Measurements from ENCODE around the gene FOCAD.

Gene FOCAD

GRCh38 chr9:20996809-20997208, 312.8 kb downstream of the FOCAD start:
- no peak overlapping the region for H3K23ac ChIP-seq (ENCODE audit: low read depth, low read length, poor library complexity)
- no CpG with 5 or more reads among the region's 2 CpGs for WGBS, 2 donors (ENCODE audit: extremely low coverage in 2 of 2, insufficient read length in 2 of 2, insufficient replicate concordance in 1 of 2)
- H3K27ac ChIP-seq (replicated peaks; ENCODE audit: low read length), result no peak overlapping the region
- no peak overlapping the region for H2AFZ ChIP-seq (ENCODE audit: low read length)
- no peak overlapping the region for H2AK5ac ChIP-seq (ENCODE audit: low read depth, low read length)
- no peak overlapping the region for H3K14ac ChIP-seq (ENCODE audit: low read length)
- no peak overlapping the region for H3K4me2 ChIP-seq (ENCODE audit: insufficient read depth, low read length, poor library complexity, severe bottlenecking)
- H2BK12ac ChIP-seq (ENCODE audit: low read length), result no peak overlapping the region
- H3K18ac ChIP-seq (ENCODE audit: low read length), result no peak overlapping the region
- H4K8ac ChIP-seq (ENCODE audit: low read depth, low read length), result no peak overlapping the region
- H2BK5ac ChIP-seq (ENCODE audit: low read length), result no peak overlapping the region
- no peak overlapping the region for H4K91ac ChIP-seq (ENCODE audit: low read depth, low read length, poor library complexity)
- H2BK15ac ChIP-seq (ENCODE audit: low read length), result no peak overlapping the region
- no peak for DNase-seq (ENCODE audit: low spot score)
- H3K4me3 ChIP-seq (ENCODE audit: low read length in 2 of 2), result no peak overlapping the region
- peaks cover 10 to 38% of the 10 kb centered on the region in 2 donors for H3K36me3 ChIP-seq (replicated peaks in 1 of 2; ENCODE audit: control insufficient read depth in 2 of 2, insufficient read depth in 2 of 2, low read length in 2 of 2)
- H2BK120ac ChIP-seq (ENCODE audit: low read depth, low read length), result no peak overlapping the region
- H3K27me3 ChIP-seq (ENCODE audit: control insufficient read depth in 3 of 3, insufficient read depth in 3 of 3, low read depth in 1 of 3, low read length in 3 of 3), result no peaks in the 10 kb centered on the region
- H3K9me3 ChIP-seq (replicated peaks in 1 of 2; ENCODE audit: control insufficient read depth in 2 of 2, insufficient read depth in 1 of 2, low read depth in 1 of 2, low read length in 2 of 2), result peaks cover 0 to 12% of the 10 kb centered on the region in 2 donors
- H3K4ac ChIP-seq (ENCODE audit: low read length), result no peak overlapping the region
- H3K9ac ChIP-seq (ENCODE audit: low read depth, low read length, poor library complexity), result no peak overlapping the region
- no peaks in the 10 kb centered on the region for H3K4me1 ChIP-seq (ENCODE audit: control insufficient read depth in 2 of 2, insufficient read depth in 1 of 2, low read depth in 1 of 2, low read length in 2 of 2)
- no peaks in the 10 kb centered on the region for H3K79me1 ChIP-seq (ENCODE audit: low read depth, low read length)

DNA sequence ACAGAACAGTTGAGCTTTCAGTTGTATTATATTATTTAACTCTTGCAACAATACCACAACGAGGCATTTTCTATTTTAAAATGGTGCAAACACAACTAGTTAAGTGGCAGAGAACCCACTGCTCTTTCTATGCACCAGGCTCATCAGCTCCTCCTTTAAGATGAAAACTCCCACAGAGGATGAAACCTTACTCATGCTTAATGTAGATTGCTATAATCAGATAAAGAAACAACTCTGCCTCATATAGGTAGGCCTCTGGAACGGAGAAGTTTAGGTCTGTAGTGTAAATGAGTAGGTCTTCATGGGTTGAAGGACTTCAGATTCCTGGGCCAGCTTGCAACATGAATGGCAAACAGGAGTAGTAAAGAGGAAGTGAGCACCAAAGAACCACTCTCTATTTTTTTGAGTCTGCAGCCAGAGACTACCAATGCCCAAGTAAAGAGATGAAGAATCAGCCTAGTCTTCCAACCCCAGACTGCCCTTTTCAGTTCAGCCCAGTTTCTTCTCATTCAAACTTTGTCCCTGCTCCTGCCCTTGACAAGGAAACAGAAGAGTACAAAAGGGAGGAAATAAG, 313.5 kb downstream of the FOCAD start:
- H3K14ac ChIP-seq (ENCODE audit: low read length), result no peak overlapping the region
- no peaks in the 10 kb centered on the region for H3K4me1 ChIP-seq (ENCODE audit: control insufficient read depth in 2 of 2, insufficient read depth in 1 of 2, low read depth in 1 of 2, low read length in 2 of 2)
- H2BK120ac ChIP-seq (ENCODE audit: low read depth, low read length), result no peak overlapping the region
- no peak overlapping the region for H2BK15ac ChIP-seq (ENCODE audit: low read length)
- H4K8ac ChIP-seq (ENCODE audit: low read depth, low read length), result no peak overlapping the region
- H3K27me3 ChIP-seq (ENCODE audit: control insufficient read depth in 3 of 3, insufficient read depth in 3 of 3, low read depth in 1 of 3, low read length in 3 of 3), result no peaks in the 10 kb centered on the region
- no peak overlapping the region for H2BK12ac ChIP-seq (ENCODE audit: low read length)
- WGBS, 2 donors (ENCODE audit: extremely low coverage in 2 of 2, insufficient read length in 2 of 2, insufficient replicate concordance in 1 of 2), result no CpG with 5 or more reads among the region's 2 CpGs
- H3K4me3 ChIP-seq (ENCODE audit: low read length in 2 of 2), result no peak overlapping the region
- H3K4ac ChIP-seq (ENCODE audit: low read length), result no peak overlapping the region
- H3K79me1 ChIP-seq (ENCODE audit: low read depth, low read length), result no peaks in the 10 kb centered on the region
- no peak overlapping the region for H3K18ac ChIP-seq (ENCODE audit: low read length)
- H3K23ac ChIP-seq (ENCODE audit: low read depth, low read length, poor library complexity), result no peak overlapping the region
- no peak overlapping the region for H2BK5ac ChIP-seq (ENCODE audit: low read length)
- H2AFZ ChIP-seq (ENCODE audit: low read length), result no peak overlapping the region
- H3K27ac ChIP-seq (replicated peaks; ENCODE audit: low read length), result no peak overlapping the region
- no peak for DNase-seq (ENCODE audit: low spot score)
- H3K36me3 ChIP-seq (replicated peaks in 1 of 2; ENCODE audit: control insufficient read depth in 2 of 2, insufficient read depth in 2 of 2, low read length in 2 of 2), result peaks cover 9 to 33% of the 10 kb centered on the region in 2 donors
- no peak overlapping the region for H2AK5ac ChIP-seq (ENCODE audit: low read depth, low read length)
- no peak overlapping the region for H4K91ac ChIP-seq (ENCODE audit: low read depth, low read length, poor library complexity)
- H3K9ac ChIP-seq (ENCODE audit: low read depth, low read length, poor library complexity), result no peak overlapping the region
- peaks cover 0 to 12% of the 10 kb centered on the region in 2 donors for H3K9me3 ChIP-seq (replicated peaks in 1 of 2; ENCODE audit: control insufficient read depth in 2 of 2, insufficient read depth in 1 of 2, low read depth in 1 of 2, low read length in 2 of 2)
- H3K4me2 ChIP-seq (ENCODE audit: insufficient read depth, low read length, poor library complexity, severe bottlenecking), result no peak overlapping the region

DNA sequence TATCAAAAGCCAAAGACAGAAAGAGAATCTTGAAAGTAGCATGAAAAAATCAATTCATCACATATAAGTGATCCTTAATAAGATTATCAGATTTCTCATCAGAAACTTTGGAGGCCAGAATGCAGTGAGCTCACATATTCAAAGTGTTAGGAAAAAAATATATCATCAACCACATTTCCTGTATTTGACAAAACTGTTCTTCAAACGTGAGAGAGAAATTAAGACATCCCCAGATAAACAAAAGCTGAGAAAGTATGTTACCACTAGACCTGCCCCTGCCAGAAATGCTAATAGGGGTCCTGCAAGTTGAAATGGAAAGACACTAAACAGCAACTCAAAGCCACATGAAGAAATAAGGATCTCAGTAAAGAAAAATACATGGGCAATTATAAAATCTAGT, 317.5 kb downstream of the FOCAD start:
- Histone ChIP-seq H2BK5ac (ENCODE audit: low read length) (no peak overlapping the region), H3K4me2 (ENCODE audit: insufficient read depth, low read length, poor library complexity, severe bottlenecking) (no peak overlapping the region), H2BK15ac (ENCODE audit: low read length) (no peak overlapping the region), H3K27ac (replicated peaks; ENCODE audit: low read length) (no peak overlapping the region), H3K4ac (ENCODE audit: low read length) (no peak overlapping the region), H2AK5ac (ENCODE audit: low read depth, low read length) (no peak overlapping the region), H2AFZ (ENCODE audit: low read length) (no peak overlapping the region), H4K91ac (ENCODE audit: low read depth, low read length, poor library complexity) (no peak overlapping the region), H3K79me1 (ENCODE audit: low read depth, low read length) (no peaks in the 10 kb centered on the region), H3K14ac (ENCODE audit: low read length) (no peak overlapping the region), H3K36me3 (replicated peaks in 1 of 2; ENCODE audit: control insufficient read depth in 2 of 2, insufficient read depth in 2 of 2, low read length in 2 of 2) (peaks cover 0 to 5% of the 10 kb centered on the region in 2 donors), H2BK12ac (ENCODE audit: low read length) (no peak overlapping the region), H4K8ac (ENCODE audit: low read depth, low read length) (no peak overlapping the region), H3K9ac (ENCODE audit: low read depth, low read length, poor library complexity) (no peak overlapping the region), H3K18ac (ENCODE audit: low read length) (no peak overlapping the region), H2BK120ac (ENCODE audit: low read depth, low read length) (no peak overlapping the region), H3K4me1 (ENCODE audit: control insufficient read depth in 2 of 2, insufficient read depth in 1 of 2, low read depth in 1 of 2, low read length in 2 of 2) (no peaks in the 10 kb centered on the region), H3K27me3 (ENCODE audit: control insufficient read depth in 3 of 3, insufficient read depth in 3 of 3, low read depth in 1 of 3, low read length in 3 of 3) (no peaks in the 10 kb centered on the region), H3K23ac (ENCODE audit: low read depth, low read length, poor library complexity) (no peak overlapping the region), H3K9me3 (replicated peaks in 1 of 2; ENCODE audit: control insufficient read depth in 2 of 2, insufficient read depth in 1 of 2, low read depth in 1 of 2, low read length in 2 of 2) (peaks cover 0 to 12% of the 10 kb centered on the region in 2 donors), H3K4me3 (ENCODE audit: low read length in 2 of 2) (no peak overlapping the region)
- WGBS, 2 donors (ENCODE audit: extremely low coverage in 2 of 2, insufficient read length in 2 of 2, insufficient replicate concordance in 1 of 2), result no CpG with 5 or more reads among the region's 1 CpG
- DNase-seq (ENCODE audit: low spot score), result no peak

DNA sequence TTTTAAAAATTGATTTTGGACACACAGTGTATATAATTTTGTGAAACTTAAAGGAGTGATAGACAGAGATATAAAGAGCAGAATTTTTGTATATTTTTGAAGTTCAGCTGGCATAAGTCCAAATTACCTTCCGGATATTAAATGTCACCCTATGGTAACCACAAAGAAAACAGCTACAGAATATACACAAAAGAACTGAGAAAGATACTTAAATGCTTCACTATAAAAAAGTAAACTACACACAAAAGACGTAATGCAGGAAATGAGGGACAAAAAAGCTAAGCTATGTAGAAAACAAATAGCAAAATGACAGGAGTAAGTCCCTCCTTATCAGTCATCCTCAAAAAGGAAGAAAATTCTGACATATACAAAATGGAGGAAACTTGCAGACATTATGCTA, 318.0 kb downstream of the FOCAD start:
- H3K4me3 ChIP-seq (ENCODE audit: low read length in 2 of 2), result no peak overlapping the region
- no peak overlapping the region for H3K4ac ChIP-seq (ENCODE audit: low read length)
- H4K8ac ChIP-seq (ENCODE audit: low read depth, low read length), result no peak overlapping the region
- H2BK15ac ChIP-seq (ENCODE audit: low read length), result no peak overlapping the region
- H2BK120ac ChIP-seq (ENCODE audit: low read depth, low read length), result no peak overlapping the region
- H3K4me2 ChIP-seq (ENCODE audit: insufficient read depth, low read length, poor library complexity, severe bottlenecking), result no peak overlapping the region
- H2BK12ac ChIP-seq (ENCODE audit: low read length), result no peak overlapping the region
- peaks cover 0 to 12% of the 10 kb centered on the region in 2 donors for H3K9me3 ChIP-seq (replicated peaks in 1 of 2; ENCODE audit: control insufficient read depth in 2 of 2, insufficient read depth in 1 of 2, low read depth in 1 of 2, low read length in 2 of 2)
- H2BK5ac ChIP-seq (ENCODE audit: low read length), result no peak overlapping the region
- no peak overlapping the region for H3K14ac ChIP-seq (ENCODE audit: low read length)
- no peak for DNase-seq (ENCODE audit: low spot score)
- H3K36me3 ChIP-seq (replicated peaks in 1 of 2; ENCODE audit: control insufficient read depth in 2 of 2, insufficient read depth in 2 of 2, low read length in 2 of 2), result peaks cover 0 to 2% of the 10 kb centered on the region in 2 donors
- H3K27me3 ChIP-seq (ENCODE audit: control insufficient read depth in 3 of 3, insufficient read depth in 3 of 3, low read depth in 1 of 3, low read length in 3 of 3), result no peaks in the 10 kb centered on the region
- H3K4me1 ChIP-seq (ENCODE audit: control insufficient read depth in 2 of 2, insufficient read depth in 1 of 2, low read depth in 1 of 2, low read length in 2 of 2), result no peaks in the 10 kb centered on the region
- H2AK5ac ChIP-seq (ENCODE audit: low read depth, low read length), result no peak overlapping the region
- H3K79me1 ChIP-seq (ENCODE audit: low read depth, low read length), result no peaks in the 10 kb centered on the region
- H2AFZ ChIP-seq (ENCODE audit: low read length), result no peak overlapping the region
- no peak overlapping the region for H3K9ac ChIP-seq (ENCODE audit: low read depth, low read length, poor library complexity)
- no CpG with 5 or more reads among the region's 2 CpGs for WGBS, 2 donors (ENCODE audit: extremely low coverage in 2 of 2, insufficient read length in 2 of 2, insufficient replicate concordance in 1 of 2)
- no peak overlapping the region for H3K27ac ChIP-seq (replicated peaks; ENCODE audit: low read length)
- no peak overlapping the region for H3K18ac ChIP-seq (ENCODE audit: low read length)
- no peak overlapping the region for H4K91ac ChIP-seq (ENCODE audit: low read depth, low read length, poor library complexity)
- no peak overlapping the region for H3K23ac ChIP-seq (ENCODE audit: low read depth, low read length, poor library complexity)

Data from neuronal stem cell (in vitro differentiated cells).